HEK293 (cell line): ENCODE results near the gene AIF1L.
A peak's percentile ranks its signal among the peaks of the same experiment; 100 is the strongest.
"Not testable (repeated sequence)": the region's sequence is repeated elsewhere in the genome, so short reads cannot be mapped to it uniquely, and the experiment has no call there.

ENCODE experiments used
- CTCF ChIA-PET: fragments of 350-600 bp; formaldehyde crosslinking; extraction: SDS; loops from one replicate; lab custom pipeline; 2021; ENCODE audit warnings: antibody characterized with exemption; lab: Yijun Ruan, JAX
- POLR2A ChIA-PET: fragments of 300-600 bp; formaldehyde crosslinking; extraction: SDS; loops from one replicate; lab custom pipeline; 2020; ENCODE audit warnings: antibody characterized with exemption, inconsistent platforms; lab: Yijun Ruan, JAX
- H3K27ac ChIP-seq: fragments of 200-500 bp; sonication (Bioruptor generic); 2 replicates; pipeline ENCODE4 v1.5.1; 2014; ENCODE audit warnings: low read depth, low read length, control low read depth, inconsistent platforms; ENCODE audit errors: extremely low read depth
- H3K36me3 ChIP-seq, 2 experiments: fragments of 200-500 bp in 1 of 2; sonication (Bioruptor generic) in 1 of 2; 1 replicate in 1 of 2; 2 replicates in 1 of 2; pipeline ENCODE4 v1.5.1; 2014 to 2017; ENCODE audit warnings: inconsistent platforms in 2 of 2, low read length in 2 of 2; ENCODE audit not compliant: control insufficient read depth in 2 of 2, insufficient read depth in 1 of 2
- H3K4me1 ChIP-seq: fragments of 200-500 bp; sonication (Bioruptor generic); 2 replicates; pipeline ENCODE4 v1.5.1; 2014; ENCODE audit warnings: mild to moderate bottlenecking, low read length, inconsistent platforms; ENCODE audit not compliant: control insufficient read depth, insufficient read depth
- H3K4me3 ChIP-seq: 2 replicates; pipeline ENCODE4 v1.5.1; 2011; ENCODE audit warnings: low read depth, mild to moderate bottlenecking, control low read depth, low read length, moderate library complexity
- H3K9me3 ChIP-seq: fragments of 200-500 bp; sonication (Bioruptor generic); 2 replicates; pipeline ENCODE4 v1.5.1; 2014; ENCODE audit warnings: low read depth, low read length, inconsistent platforms; ENCODE audit not compliant: control insufficient read depth, insufficient read depth
- BCL11B ChIP-seq: fragments of 450-650 bp; formaldehyde crosslinking; IDR thresholded peaks from 2 replicates; pipeline ENCODE4 v1.5.1; 2016; ENCODE audit warnings: low read depth, missing biosample characterization, missing genetic modification characterization
- EGR2 ChIP-seq: fragments of 450-650 bp; formaldehyde crosslinking; IDR thresholded peaks from 2 replicates; pipeline ENCODE4 v1.5.1; 2016; ENCODE audit warnings: low read depth, missing biosample characterization, missing genetic modification characterization
- SETDB1 ChIP-seq: IDR thresholded peaks from one replicate; pipeline ENCODE4 v1.6.1; 2017; ENCODE audit warnings: mild to moderate bottlenecking, low read length, moderate library complexity, mixed read lengths; ENCODE audit not compliant: insufficient read length
- ZBTB1 ChIP-seq: fragments of 450-650 bp; formaldehyde crosslinking; IDR thresholded peaks from 2 replicates; pipeline ENCODE4 v1.5.1; 2016; ENCODE audit warnings: missing biosample characterization, missing genetic modification characterization
- ZFHX2 ChIP-seq: fragments of 450-650 bp; formaldehyde crosslinking; conservative IDR thresholded peaks from 2 replicates; pipeline ENCODE4 v1.5.1; 2016; ENCODE audit warnings: missing biosample characterization, missing genetic modification characterization
- ZNF121 ChIP-seq: fragments of 450-650 bp; formaldehyde crosslinking; IDR thresholded peaks from 2 replicates; pipeline ENCODE4 v1.5.1; 2016; ENCODE audit warnings: missing biosample characterization, missing genetic modification characterization
- TF ChIP-seq, protein P1 (sequence below): fragments of 450-650 bp; formaldehyde crosslinking; IDR thresholded peaks from 2 replicates; pipeline ENCODE4 v1.5.1; 2017; ENCODE audit warnings: missing biosample characterization, missing genetic modification characterization
- TF ChIP-seq, protein P2 (sequence below): fragments of 450-650 bp; formaldehyde crosslinking; IDR thresholded peaks from 2 replicates; pipeline ENCODE4 v1.5.1; 2016; ENCODE audit warnings: missing biosample characterization, missing genetic modification characterization
- TF ChIP-seq, protein P3 (sequence below): fragments of 450-650 bp; formaldehyde crosslinking; IDR thresholded peaks from 2 replicates; pipeline ENCODE4 v1.5.1; 2016; ENCODE audit warnings: missing biosample characterization, missing genetic modification characterization

The AIF1L gene

DNA sequence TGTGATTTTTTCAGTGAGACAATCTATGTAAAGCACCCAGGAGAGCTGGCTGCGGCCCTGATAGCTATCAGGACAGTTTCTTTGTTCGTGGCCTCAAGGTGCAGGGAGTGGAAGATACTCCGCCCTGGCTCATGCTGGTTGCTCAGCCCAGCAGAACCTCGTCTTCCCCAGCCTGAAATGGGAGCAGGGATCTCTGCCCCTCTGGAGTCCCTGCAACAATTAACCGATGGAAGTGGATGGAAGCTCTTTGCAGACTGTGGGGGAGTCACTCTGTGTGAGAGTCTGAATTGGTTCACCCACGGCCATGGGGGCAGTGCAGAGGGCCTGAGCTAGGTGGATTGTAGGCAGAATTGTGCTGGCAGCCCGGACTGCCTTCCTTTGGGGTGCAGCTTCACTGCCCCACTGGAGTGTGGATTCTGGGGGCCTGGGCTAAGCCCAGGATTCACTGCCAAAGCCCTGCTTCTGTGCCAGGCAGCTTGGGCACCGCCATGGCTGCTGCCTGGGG, 2.8 kb downstream of the AIF1L start:
- H3K4me3 ChIP-seq, result no peak overlapping the region
- no peaks in the 10 kb centered on the region for H3K36me3 ChIP-seq
- H3K9me3 ChIP-seq, result no peaks in the 10 kb centered on the region
- H3K27ac ChIP-seq, result no peak overlapping the region
- H3K4me1 ChIP-seq, result no peaks in the 10 kb centered on the region
- ChIA-PET CTCF (interaction anchor here (0.6 to 3.3 kb wide), 9 partner anchors 10 to 658 kb away, joined by 3 to 12 read pairs (median 4); no protein-coding TSS in a partner anchor), POLR2A (interaction anchor here (0.5 to 5.4 kb wide), 4 partner anchors 9 to 25 kb away, joined by 3 to 61 read pairs (median 8); partner anchors contain the start of gene NUP214)
- TF ChIP-seq BCL11B, result no peak
- no peak for TF ChIP-seq SETDB1
- TF ChIP-seq ZFHX2 (tag by site-specific recombination), result peak; percentile 74
- peak; percentile 67; the same call in 1 of the 2 replicates for TF ChIP-seq EGR2 (tag by site-specific recombination)
- TF ChIP-seq, protein P1, sequence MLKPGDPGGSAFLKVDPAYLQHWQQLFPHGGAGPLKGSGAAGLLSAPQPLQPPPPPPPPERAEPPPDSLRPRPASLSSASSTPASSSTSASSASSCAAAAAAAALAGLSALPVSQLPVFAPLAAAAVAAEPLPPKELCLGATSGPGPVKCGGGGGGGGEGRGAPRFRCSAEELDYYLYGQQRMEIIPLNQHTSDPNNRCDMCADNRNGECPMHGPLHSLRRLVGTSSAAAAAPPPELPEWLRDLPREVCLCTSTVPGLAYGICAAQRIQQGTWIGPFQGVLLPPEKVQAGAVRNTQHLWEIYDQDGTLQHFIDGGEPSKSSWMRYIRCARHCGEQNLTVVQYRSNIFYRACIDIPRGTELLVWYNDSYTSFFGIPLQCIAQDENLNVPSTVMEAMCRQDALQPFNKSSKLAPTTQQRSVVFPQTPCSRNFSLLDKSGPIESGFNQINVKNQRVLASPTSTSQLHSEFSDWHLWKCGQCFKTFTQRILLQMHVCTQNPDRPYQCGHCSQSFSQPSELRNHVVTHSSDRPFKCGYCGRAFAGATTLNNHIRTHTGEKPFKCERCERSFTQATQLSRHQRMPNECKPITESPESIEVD (tag by site-specific recombination), result no peak
- TF ChIP-seq, protein P2, sequence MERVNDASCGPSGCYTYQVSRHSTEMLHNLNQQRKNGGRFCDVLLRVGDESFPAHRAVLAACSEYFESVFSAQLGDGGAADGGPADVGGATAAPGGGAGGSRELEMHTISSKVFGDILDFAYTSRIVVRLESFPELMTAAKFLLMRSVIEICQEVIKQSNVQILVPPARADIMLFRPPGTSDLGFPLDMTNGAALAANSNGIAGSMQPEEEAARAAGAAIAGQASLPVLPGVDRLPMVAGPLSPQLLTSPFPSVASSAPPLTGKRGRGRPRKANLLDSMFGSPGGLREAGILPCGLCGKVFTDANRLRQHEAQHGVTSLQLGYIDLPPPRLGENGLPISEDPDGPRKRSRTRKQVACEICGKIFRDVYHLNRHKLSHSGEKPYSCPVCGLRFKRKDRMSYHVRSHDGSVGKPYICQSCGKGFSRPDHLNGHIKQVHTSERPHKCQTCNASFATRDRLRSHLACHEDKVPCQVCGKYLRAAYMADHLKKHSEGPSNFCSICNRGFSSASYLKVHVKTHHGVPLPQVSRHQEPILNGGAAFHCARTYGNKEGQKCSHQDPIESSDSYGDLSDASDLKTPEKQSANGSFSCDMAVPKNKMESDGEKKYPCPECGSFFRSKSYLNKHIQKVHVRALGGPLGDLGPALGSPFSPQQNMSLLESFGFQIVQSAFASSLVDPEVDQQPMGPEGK, result 0 out of 2 replicates have a peak, but pooled peaks have one; percentile 19

DNA sequence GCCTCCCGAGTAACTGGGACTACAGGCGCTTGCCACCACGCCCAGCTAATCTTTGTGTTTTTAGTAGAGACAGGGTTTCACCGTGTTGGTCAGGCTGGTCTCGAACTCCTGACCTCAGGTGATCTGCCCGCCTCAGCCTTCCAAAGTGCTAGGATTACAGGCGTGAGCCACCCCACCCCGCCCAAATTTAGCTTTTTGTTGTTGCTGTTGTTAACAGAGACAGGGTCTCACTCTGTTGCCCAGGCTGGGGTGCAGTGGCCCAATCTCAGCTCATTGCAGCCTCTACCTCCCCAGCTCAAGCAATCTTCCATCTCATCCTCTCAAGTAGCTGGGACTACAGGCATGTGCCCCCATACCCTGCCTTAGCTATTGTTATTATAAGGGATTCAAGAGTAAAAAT, 3.5 kb downstream of the AIF1L start:
- H3K4me3 ChIP-seq, H3K27ac ChIP-seq, H3K4me1 ChIP-seq, H3K9me3 ChIP-seq: not testable (repeated sequence)
- ChIA-PET CTCF (interaction anchor here (0.6 to 3.3 kb wide), 8 partner anchors 9 to 384 kb away, joined by 3 to 12 read pairs (median 3); no protein-coding TSS in a partner anchor), POLR2A (interaction anchor here (1.3 to 5.4 kb wide), 2 partner anchors 13 to 25 kb away, joined by 11 to 61 read pairs; partner anchors contain the start of gene NUP214)
- peak; percentile 57; the same call in 1 of the 2 replicates for TF ChIP-seq ZNF121
- TF ChIP-seq, all 188 proteins: peak for 1; not testable (repeated sequence) for 187
- not testable (repeated sequence) for H3K36me3 ChIP-seq

DNA sequence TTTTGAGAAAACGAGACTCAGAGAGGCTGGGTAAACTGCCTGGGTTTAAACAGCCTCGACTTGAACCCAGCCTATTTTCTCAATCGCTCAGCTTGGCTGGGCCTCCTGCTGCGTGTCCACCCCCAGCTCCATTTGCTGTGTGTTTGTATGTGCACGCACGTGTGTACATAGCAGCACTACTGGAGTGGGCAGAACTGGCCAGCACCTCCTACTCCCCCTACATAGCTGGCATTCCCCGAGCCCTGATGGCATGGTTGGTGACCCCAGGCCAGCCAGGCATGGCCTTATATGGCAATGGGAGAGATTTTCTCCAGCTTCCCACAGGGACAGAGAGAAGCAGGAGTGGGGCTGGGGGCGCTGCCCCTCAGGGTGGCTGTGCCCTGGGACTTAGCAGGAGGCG, 4.1 kb downstream of the AIF1L start:
- no peaks in the 10 kb centered on the region for H3K4me1 ChIP-seq
- TF ChIP-seq ZFHX2 (tag by site-specific recombination) (peak; percentile 36), ZBTB1 (tag by site-specific recombination) (no peak)
- H3K36me3 ChIP-seq, result no peaks in the 10 kb centered on the region
- H3K9me3 ChIP-seq, result no peaks in the 10 kb centered on the region
- no peak overlapping the region for H3K4me3 ChIP-seq
- CTCF ChIA-PET, result interaction anchor here (0.7 to 3.3 kb wide), 4 partner anchors 9 to 236 kb away, joined by 3 to 12 read pairs (median 4); no protein-coding TSS in a partner anchor
- no peak overlapping the region for H3K27ac ChIP-seq
- POLR2A ChIA-PET, result interaction anchor here (1.3 to 5.4 kb wide), 2 partner anchors 13 to 24 kb away, joined by 11 to 61 read pairs; partner anchors contain the start of gene NUP214

DNA sequence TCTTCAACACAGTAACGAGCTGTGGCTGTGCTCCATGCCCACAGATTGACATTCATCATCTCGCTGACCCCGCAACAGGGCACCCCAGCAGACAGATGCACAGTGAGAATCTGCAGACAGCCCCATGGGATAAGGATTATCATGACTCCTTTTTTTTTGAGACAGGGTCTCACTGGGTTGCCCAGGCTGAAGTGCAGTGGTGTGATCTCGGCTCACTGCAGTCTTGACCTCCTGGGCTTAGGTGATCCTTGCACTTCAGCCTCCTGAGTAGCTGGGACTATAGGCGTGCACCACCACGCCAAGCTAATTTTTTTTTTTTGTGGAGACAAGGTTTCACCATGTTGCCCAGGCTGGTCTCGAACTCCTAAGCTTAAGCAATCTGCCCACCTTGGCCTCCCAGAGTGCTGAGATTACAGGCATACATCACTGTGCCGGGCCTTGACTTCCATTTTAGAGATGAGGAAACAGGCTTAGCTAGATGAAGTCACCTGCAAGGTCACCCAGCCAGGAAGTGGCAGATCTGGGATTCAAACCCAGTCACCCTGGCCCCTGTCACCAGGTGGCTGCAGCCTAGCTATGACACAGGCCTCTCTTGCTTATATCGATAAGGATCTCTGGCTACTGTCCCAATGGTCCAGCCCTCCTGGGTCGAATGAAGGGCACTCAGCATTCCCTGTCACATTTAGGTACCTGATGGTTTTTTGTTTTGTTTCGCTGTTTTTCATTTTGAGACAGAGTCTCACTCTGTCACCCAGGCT, 5.1 kb downstream of the AIF1L start:
- no peak overlapping the region for H3K4me3 ChIP-seq
- POLR2A ChIA-PET, result no interaction called here
- no peaks in the 10 kb centered on the region for H3K36me3 ChIP-seq
- CTCF ChIA-PET, result interaction anchor here (0.7 to 1.0 kb wide), 3 partner anchors 19 to 1550 kb away, joined by 3 to 5 read pairs (median 3); no protein-coding TSS in a partner anchor
- TF ChIP-seq, protein P3, sequence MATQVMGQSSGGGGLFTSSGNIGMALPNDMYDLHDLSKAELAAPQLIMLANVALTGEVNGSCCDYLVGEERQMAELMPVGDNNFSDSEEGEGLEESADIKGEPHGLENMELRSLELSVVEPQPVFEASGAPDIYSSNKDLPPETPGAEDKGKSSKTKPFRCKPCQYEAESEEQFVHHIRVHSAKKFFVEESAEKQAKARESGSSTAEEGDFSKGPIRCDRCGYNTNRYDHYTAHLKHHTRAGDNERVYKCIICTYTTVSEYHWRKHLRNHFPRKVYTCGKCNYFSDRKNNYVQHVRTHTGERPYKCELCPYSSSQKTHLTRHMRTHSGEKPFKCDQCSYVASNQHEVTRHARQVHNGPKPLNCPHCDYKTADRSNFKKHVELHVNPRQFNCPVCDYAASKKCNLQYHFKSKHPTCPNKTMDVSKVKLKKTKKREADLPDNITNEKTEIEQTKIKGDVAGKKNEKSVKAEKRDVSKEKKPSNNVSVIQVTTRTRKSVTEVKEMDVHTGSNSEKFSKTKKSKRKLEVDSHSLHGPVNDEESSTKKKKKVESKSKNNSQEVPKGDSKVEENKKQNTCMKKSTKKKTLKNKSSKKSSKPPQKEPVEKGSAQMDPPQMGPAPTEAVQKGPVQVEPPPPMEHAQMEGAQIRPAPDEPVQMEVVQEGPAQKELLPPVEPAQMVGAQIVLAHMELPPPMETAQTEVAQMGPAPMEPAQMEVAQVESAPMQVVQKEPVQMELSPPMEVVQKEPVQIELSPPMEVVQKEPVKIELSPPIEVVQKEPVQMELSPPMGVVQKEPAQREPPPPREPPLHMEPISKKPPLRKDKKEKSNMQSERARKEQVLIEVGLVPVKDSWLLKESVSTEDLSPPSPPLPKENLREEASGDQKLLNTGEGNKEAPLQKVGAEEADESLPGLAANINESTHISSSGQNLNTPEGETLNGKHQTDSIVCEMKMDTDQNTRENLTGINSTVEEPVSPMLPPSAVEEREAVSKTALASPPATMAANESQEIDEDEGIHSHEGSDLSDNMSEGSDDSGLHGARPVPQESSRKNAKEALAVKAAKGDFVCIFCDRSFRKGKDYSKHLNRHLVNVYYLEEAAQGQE (tag by site-specific recombination), result no peak
- TF ChIP-seq ZNF121, result peak; percentile 70; the same call in 1 of the 2 replicates
- no peaks in the 10 kb centered on the region for H3K9me3 ChIP-seq
- H3K27ac ChIP-seq, result no peak overlapping the region
- no peaks in the 10 kb centered on the region for H3K4me1 ChIP-seq
